Fibroblast of gingiva (primary cell): ENCODE measurements around the gene ADAMTSL3.

Source experiments
- DNase-seq: peaks from one replicate; pipeline ENCODE4 v3.0.0-alpha.2; 2011; ENCODE audit warnings: low read depth

The ADAMTSL3 gene

DNA sequence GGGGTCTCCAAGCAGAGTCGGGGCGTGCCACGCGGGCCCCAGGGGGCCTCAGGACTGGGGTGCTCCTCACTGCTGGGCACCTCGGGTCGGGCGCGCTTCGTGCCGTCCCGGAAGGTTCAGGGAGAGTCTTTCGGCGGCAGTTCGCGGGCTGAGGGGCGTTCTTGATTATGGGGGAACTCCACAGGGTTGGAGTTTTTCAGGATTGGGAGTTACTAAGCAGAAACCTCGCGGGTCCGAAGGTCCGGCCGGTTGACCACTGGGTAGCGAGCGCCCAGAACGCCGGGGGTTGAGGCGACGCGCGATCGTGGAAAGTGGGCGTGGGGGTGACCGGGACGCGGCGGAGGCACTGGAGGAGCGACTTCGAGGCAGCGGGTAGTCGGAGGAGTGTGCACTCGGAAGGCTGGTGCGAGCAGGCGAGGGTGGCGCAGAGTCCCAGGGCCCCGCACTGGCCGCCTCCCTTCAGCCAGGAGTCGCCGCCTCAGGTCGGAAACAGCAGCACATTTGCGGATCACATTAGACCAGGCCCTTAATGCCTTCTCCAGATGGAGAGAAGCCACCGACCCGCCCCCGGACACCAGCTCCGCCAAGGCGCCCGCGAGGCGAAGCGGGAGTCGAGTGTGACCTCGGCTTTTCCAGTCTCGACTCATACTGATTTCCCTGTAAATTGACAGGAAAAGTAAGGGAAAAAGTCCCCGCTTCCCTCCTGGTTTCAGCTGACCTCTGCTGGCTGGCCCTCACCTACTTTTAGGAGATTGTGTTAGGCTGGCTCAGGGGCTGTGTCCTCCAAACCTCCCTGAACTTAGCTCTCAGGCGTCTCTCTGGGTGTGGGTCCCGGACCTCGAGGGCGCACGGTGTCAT, 685 bp downstream of the ADAMTSL3 start:
- DNase-seq = no peak

- no peak for DNase-seq
Measured at GRCh38 chr15:83655237-83655616, 1.3 kb downstream of the ADAMTSL3 start.

GRCh38 chr15:83656192-83656591, 2.3 kb downstream of the ADAMTSL3 start:
- no peak for DNase-seq

DNA sequence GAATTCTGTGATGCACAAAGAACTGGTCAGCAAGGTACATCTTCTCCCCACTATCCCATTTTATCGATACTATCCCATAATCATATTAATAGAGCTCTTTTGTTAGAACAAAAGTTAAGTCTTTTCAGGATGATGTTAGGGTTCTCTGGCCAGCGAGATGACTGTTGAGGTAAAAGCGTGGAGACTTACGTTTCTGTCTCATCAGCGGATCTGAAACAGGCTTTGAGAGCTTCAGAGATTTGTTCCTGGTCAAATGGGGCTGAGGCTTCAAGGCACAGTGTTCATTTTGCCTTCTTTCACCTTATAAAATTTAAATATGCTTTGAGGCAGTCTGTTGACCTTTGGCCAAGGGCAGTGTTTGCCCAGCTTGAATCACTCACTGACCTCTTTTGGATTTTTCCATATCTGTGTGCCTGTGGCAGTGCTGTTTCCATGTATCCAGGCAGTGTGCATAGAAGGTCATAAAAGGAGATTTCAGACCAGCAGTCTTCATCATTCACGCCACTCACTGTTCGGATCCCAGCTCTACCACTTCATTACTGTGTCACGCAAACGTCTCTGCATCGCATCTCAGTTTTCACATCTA, 3.1 kb downstream of the ADAMTSL3 start:
- no peak for DNase-seq

DNA sequence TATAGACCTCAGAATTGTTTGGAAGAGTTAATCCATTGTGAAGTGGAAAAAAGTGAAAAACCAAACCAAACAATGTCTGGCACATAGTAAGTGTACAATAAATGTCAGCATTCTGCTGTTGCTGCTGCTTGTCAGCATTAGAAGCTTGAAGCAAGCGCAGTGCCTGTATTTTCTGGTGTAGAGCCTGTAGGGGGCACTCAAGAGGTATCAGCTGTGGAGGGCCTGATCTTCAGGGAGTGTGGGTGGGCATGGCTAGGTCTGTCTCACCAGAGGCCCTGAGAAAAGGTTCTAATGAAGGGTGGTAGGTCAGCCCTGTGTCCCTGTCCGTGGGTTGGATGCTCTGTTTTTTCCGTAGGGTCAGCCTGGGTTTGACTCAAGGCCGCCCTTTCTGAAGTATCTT, 3.6 kb downstream of the ADAMTSL3 start:
- DNase-seq = no peak

- DNase-seq = no peak
Measured at GRCh38 chr15:83658430-83659416, 4.8 kb downstream of the ADAMTSL3 start.

- no peak for DNase-seq
Measured at GRCh38 chr15:83659417-83659812, 5.5 kb downstream of the ADAMTSL3 start.

DNA sequence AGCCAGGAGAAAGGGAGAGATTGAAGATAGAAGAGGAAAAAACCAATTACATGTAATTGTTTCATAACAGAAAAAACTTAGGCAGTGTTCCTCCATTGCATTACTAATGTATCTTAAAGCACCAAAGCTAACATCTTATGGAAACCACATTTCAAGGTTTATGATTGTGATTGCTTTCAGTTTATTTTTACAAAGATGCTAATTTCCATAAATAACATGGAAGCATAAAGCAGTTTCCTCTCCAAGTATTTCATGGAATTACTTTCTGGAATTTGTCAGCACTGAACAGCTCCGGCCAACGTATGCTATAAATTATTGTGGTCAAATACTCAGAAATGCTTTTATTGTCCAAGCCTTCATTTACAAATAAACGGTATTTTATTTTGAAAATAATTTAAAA, 11.6 kb downstream of the ADAMTSL3 start:
- no peak for DNase-seq

DNA sequence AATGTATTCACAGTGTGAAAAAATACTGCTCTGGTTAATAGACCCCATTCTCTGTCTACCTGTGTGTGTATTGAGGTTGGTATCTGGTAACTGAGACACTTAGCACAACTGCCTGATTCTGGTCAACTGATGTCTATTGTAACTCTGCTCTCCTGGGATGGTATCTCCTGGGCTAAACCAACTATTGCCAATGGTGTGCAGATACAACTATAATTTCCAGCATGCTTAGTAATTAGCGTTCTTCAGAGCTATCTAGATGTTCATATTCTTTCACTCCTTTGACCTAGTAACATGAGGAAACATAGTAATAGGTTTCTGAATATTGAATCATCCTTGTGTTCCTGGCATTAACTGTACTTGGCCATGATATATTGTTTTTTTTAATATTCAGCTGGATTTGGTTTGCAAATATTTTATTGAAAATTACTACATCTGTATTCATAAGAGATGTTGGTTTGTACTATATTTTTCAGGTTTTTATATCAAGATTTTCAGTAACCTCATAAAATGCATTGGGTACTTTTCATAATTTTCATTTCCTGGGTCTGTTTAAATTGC, 16.8 kb downstream of the ADAMTSL3 start:
- DNase-seq = no peak

GRCh38 chr15:83671603-83672002, 17.7 kb downstream of the ADAMTSL3 start:
- no peak for DNase-seq

GRCh38 chr15:83673385-83673784, 19.5 kb downstream of the ADAMTSL3 start:
- DNase-seq = no peak

- no peak for DNase-seq
Measured at GRCh38 chr15:83682476-83683088, 28.7 kb downstream of the ADAMTSL3 start.

GRCh38 chr15:83685916-83686332, 32.0 kb downstream of the ADAMTSL3 start:
- no peak for DNase-seq

DNA sequence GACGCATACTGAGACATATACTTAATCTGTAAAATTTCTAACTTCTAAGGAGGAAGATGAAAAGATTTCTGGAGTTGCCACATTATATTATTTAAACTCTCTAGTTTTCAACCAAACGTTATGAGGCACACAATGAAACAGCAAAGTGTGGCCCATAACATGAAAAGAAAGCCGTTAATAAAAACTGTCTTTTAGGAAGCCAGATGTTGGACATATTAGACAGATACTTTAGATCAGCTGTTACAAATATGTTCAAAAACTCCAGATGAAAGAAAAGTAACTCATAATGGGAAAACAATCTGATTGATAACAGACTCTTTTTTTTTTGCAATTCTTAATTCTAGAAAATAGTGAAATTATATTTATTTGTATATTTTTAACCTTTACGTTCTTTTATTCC, 34.3 kb downstream of the ADAMTSL3 start:
- DNase-seq = no peak

DNA sequence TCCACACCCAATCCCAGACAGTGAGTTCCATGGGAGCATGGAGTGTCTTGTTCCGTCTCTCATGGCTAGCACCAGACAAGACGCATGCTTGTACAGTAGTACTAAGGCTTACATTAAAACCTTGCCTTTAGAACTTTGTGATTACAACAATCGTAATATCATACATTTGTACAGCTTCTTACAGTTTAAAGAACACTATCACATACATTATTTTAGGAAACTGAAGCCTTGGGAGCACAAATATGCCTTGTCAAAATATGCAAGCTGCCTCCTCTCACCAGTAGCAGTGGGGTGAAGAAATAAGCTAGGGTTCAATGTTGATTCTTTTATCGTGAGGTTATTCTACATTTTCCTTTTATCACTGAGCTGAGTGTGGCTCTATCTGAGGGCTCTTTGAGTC, 36.8 kb downstream of the ADAMTSL3 start:
- no peak for DNase-seq

GRCh38 chr15:83692746-83693581, 39.0 kb downstream of the ADAMTSL3 start:
- DNase-seq = no peak

GRCh38 chr15:83694015-83694414, 40.1 kb downstream of the ADAMTSL3 start:
- no peak for DNase-seq

DNA sequence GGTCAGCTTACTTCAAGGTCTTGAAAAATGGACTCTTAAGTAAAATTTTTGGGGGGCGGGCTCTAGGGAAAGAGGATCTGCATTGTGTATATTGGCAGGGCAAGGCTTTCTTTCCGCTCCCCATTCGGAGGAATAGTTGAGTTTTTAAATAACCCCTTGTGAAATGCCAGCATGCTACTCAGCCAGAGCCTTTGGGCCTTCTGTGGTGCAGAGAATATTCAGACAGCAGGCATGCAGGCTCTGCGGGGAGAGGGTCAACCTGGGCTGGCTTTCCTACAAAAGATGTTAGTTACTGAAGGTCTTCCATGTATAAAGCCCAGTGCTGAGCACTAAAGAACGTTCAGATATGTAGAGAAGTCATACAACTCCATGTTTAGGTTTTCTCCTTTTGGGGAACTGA, 40.6 kb downstream of the ADAMTSL3 start:
- no peak for DNase-seq

DNA sequence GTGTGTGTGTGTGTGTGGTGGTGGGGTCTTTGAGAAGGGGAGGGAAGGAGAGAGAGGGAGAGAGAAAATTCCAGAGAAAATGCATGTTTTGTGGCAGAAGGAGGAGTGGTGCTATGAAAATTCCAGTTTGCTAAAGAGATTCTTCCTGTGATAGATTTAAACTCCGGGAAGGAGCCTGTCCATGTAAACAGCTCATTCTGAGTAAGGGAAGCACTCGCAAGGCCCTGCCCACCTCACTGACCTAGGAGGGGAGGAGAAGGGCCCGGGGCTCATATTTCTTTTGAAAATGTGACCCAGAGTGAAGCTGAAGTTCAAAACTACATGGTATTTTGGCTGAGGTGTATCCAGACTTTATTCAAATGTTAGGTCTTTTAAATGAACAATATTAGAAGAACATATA, 41.3 kb downstream of the ADAMTSL3 start:
- no peak for DNase-seq

GRCh38 chr15:83695901-83696425, 42.0 kb downstream of the ADAMTSL3 start:
- DNase-seq = no peak

DNA sequence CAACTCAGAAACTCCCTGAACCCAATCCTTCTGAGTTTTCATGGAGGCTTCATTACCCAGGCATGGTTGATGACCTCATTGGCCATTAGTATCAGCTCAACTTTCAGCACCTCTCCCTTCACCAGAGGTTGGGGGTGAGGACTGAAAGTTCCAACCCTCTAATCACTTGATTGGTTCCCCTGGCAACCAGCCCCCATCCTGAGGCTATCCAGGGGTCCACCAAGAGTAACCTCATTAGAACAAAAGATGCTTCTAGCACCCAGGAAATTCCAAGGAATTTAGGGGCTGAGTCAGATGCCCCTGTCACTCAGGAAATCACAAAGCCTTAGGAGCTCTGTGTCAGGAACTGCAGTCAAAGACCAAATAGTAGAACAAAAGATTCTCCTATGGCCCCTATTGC, 43.8 kb downstream of the ADAMTSL3 start:
- DNase-seq = no peak
